K562 (cell line): ENCODE measurements around the gene SOS2. TPM values are rescaled to one million over a fixed set of nuclear protein-coding genes. Genes with fewer than 3 reads are reported as not detected.
A peak's percentile ranks its signal among the peaks of the same experiment; 100 is the strongest.

Source experiments
- ATAC-seq: fragments of 200-7000 bp; cut with Tn5 transposase; 3 replicates; pipeline ENCODE4 v1.9.1; 2020; ENCODE audit warnings: moderate library complexity
- Bru-seq: library from RNA; stranded (reverse); fragments of 400-500 nt; gene quantifications from one replicate; lab custom pipeline; 2021; lab: Mats Ljungman, UMichigan
- BruChase-seq, 2 experiments: library from RNA; stranded (reverse); fragments of 400-500 nt; gene quantifications; one replicate each; lab custom pipeline; 2021; lab: Mats Ljungman, UMichigan
- BruUV-seq: library from RNA; stranded (reverse); fragments of 400-500 nt; replicated peaks from 2 replicates; lab custom pipeline; 2021; lab: Mats Ljungman, UMichigan
- CTCF ChIA-PET: fragments of 300-600 bp; formaldehyde crosslinking; extraction: SDS; loops from one replicate; lab custom pipeline; 2021; ENCODE audit warnings: low intra/inter-chr PET ratio; lab: Yijun Ruan, JAX
- POLR2A ChIA-PET: fragments of 300-600, 350-650 bp; sonication (Branson Sonifier 250); formaldehyde crosslinking; extraction: SDS; loops from one replicate; lab custom pipeline; 2021; ENCODE audit warnings: antibody characterized with exemption, inconsistent platforms; lab: Yijun Ruan, JAX
- DNase-seq, 4 experiments: peaks; one replicate each; pipeline versions ENCODE4 v3.0.0 to v3.0.0-alpha.2; 2011 to 2018; ENCODE audit warnings: low spot score in 3 of 4, mixed read lengths in 3 of 4; ENCODE audit errors: extremely low read depth in 1 of 4
- FAIRE-seq: peaks from 2 replicates; lab custom pipeline; 2011; peaks lifted over from hg19 to GRCh38; lab: Jason Lieb, UNC
- H2AFZ ChIP-seq: 2 replicates; pipeline ENCODE4 v1.6.0; 2011; ENCODE audit warnings: low read depth, low read length, control low read depth, inconsistent platforms
- H3K27ac ChIP-seq: fragments of 200-600 bp; 3 replicates; pipeline ENCODE4 v1.8.0; 2011; ENCODE audit warnings: low read depth, mild to moderate bottlenecking, control low read depth, inconsistent platforms, low read length, moderate library complexity, mixed read lengths; ENCODE audit errors: extremely low read depth
- H3K27me3 ChIP-seq, 2 experiments: fragments of 300-600 bp in 1 of 2; 2 replicates in 1 of 2; 3 replicates in 1 of 2; pipeline versions ENCODE4 v1.6.0 to v1.8.0; 2011; ENCODE audit warnings: inconsistent platforms in 2 of 2, low read length in 2 of 2, mild to moderate bottlenecking in 1 of 2, mixed read lengths in 1 of 2, moderate library complexity in 1 of 2; ENCODE audit not compliant: control insufficient read depth in 2 of 2, insufficient read depth in 2 of 2
- H3K36me3 ChIP-seq: fragments of 300-600 bp; 3 replicates; pipeline ENCODE4 v1.8.0; 2011; ENCODE audit warnings: mild to moderate bottlenecking, low read length, inconsistent platforms; ENCODE audit not compliant: control insufficient read depth, insufficient read depth
- H3K4me1 ChIP-seq, 2 experiments: fragments of 200-600 bp in 1 of 2; replicated peaks in 1 of 2; 2 replicates in 1 of 2; 3 replicates in 1 of 2; pipeline versions ENCODE4 v1.5.1 to v1.8.0; 2011; ENCODE audit warnings: inconsistent platforms in 2 of 2, low read length in 2 of 2, mild to moderate bottlenecking in 1 of 2, mixed read lengths in 1 of 2, moderate library complexity in 1 of 2; ENCODE audit not compliant: control insufficient read depth in 2 of 2, insufficient read depth in 2 of 2
- H3K4me2 ChIP-seq: 2 replicates; pipeline ENCODE4 v1.6.1; 2011; ENCODE audit warnings: low read length, control low read depth, inconsistent platforms, mixed read lengths; ENCODE audit not compliant: insufficient read depth
- H3K4me3 ChIP-seq: fragments of 200-600 bp; sonication (generic), shearing (Covaris generic); 2 replicates; pipeline ENCODE4 v1.5.1; 2016; ENCODE audit warnings: control low read depth, inconsistent platforms
- H3K79me2 ChIP-seq: fragments of 200-600 bp; 3 replicates; pipeline ENCODE4 v1.8.0; 2011; ENCODE audit warnings: low read length, inconsistent platforms; ENCODE audit not compliant: control insufficient read depth, insufficient read depth
- H3K9ac ChIP-seq, 2 experiments: 2 replicates each; pipeline versions ENCODE4 v1.6.0 to v1.6.1; 2011; ENCODE audit warnings: low read depth in 2 of 2, low read length in 2 of 2, control low read depth in 1 of 2, inconsistent platforms in 1 of 2, mild to moderate bottlenecking in 1 of 2, mixed read lengths in 1 of 2; ENCODE audit not compliant: insufficient read depth in 1 of 2
- H3K9me1 ChIP-seq: one replicate; pipeline ENCODE4 v1.6.0; 2011; ENCODE audit warnings: inconsistent platforms, mild to moderate bottlenecking, low read length, moderate library complexity; ENCODE audit not compliant: control insufficient read depth, insufficient read depth
- H3K9me3 ChIP-seq: replicated peaks from 2 replicates; pipeline ENCODE4 v1.5.1; 2011; ENCODE audit warnings: low read depth, low read length, inconsistent platforms; ENCODE audit not compliant: control insufficient read depth, insufficient read depth
- H4K20me1 ChIP-seq: replicated peaks from 2 replicates; pipeline ENCODE4 v1.6.1; 2011; ENCODE audit warnings: low read length, inconsistent platforms, mixed read lengths; ENCODE audit not compliant: control insufficient read depth, insufficient read depth
- BACH1 ChIP-seq: fragments of 200-800 bp; sonication (Bioruptor generic); IDR thresholded peaks from 2 replicates; pipeline ENCODE4 v1.6.1; 2016; ENCODE audit warnings: missing genetic modification characterization, missing compliant biosample characterization
- C11orf30 ChIP-seq: fragments of 450-650 bp; IDR thresholded peaks from 2 replicates; pipeline ENCODE4 v1.6.1; 2016; ENCODE audit warnings: low read depth, mild to moderate bottlenecking
- CCNT2 ChIP-seq: IDR thresholded peaks from 2 replicates; pipeline ENCODE4 v1.6.1; 2011; ENCODE audit warnings: borderline replicate concordance, low read depth, mild to moderate bottlenecking, moderate library complexity, mixed read lengths, low read length; ENCODE audit not compliant: insufficient read length; ENCODE audit errors: extremely low read depth
- CXXC5 ChIP-seq: fragments of 250-450 bp; sonication (Bioruptor Pico); IDR thresholded peaks from 2 replicates; pipeline ENCODE4 v1.8.0; 2022; ENCODE audit warnings: inconsistent platforms, mild to moderate bottlenecking, moderate library complexity
- FOXP1 ChIP-seq: sonication (generic); formaldehyde crosslinking; IDR thresholded peaks from 2 replicates; pipeline ENCODE4 v1.8.0; 2022; ENCODE audit warnings: mild to moderate bottlenecking, missing genetic modification reagents
- NELFE ChIP-seq: IDR thresholded peaks from 2 replicates; pipeline ENCODE4 v1.6.1; 2011; ENCODE audit warnings: mild to moderate bottlenecking; ENCODE audit not compliant: insufficient read depth, insufficient read length
- NFXL1 ChIP-seq: fragments of 450-650 bp; formaldehyde crosslinking; IDR thresholded peaks from 2 replicates; pipeline ENCODE4 v1.4.0; 2021; ENCODE audit warnings: mild to moderate bottlenecking
- POLR2AphosphoS5 ChIP-seq: IDR thresholded peaks from 2 replicates; pipeline ENCODE4 v1.6.1; 2011; ENCODE audit warnings: mild to moderate bottlenecking, low read depth, low read length, moderate library complexity; ENCODE audit not compliant: control insufficient read depth, insufficient read depth
- SUPT5H ChIP-seq: fragments of 450-650 bp; IDR thresholded peaks from 2 replicates; pipeline ENCODE4 v1.6.1; 2016
- TEAD1 ChIP-seq, 2 experiments: fragments of 450-650 bp in 1 of 2; sonication (generic) in 1 of 2; formaldehyde crosslinking; IDR thresholded peaks; 2 replicates each; pipeline versions ENCODE4 v1.4.0 to v1.8.0; 2020 to 2022; ENCODE audit warnings: mild to moderate bottlenecking in 2 of 2, missing genetic modification reagents in 1 of 2
- U2AF1 ChIP-seq: fragments of 200-400 bp; formaldehyde crosslinking; optimal IDR thresholded peaks from 2 replicates; pipeline ENCODE3; 2017; ENCODE audit warnings: mild to moderate bottlenecking, low read depth, low read length, moderate library complexity
- ZKSCAN3 ChIP-seq: fragments of 250-450 bp; sonication (Bioruptor Pico); IDR thresholded peaks from 2 replicates; pipeline ENCODE4 v1.4.0; 2020
- WGBS: fragments of 100-300 bp; shearing (Covaris generic); methylation state at CpG from one replicate; pipeline ENCODE4 v1.1.6; 2016; ENCODE audit warnings: low coverage, mixed read lengths; ENCODE audit not compliant: insufficient coverage; ENCODE audit errors: missing lambda C conversion rate; 5-methylcytosine and 5-hydroxymethylcytosine counted together
- in situ Hi-C: fragments of 300-500 bp; cut with MboI; formaldehyde crosslinking; loops from 4 replicates; pipeline ENCODE4 v1.15.0; 2018; ENCODE audit warnings: inconsistent platforms, mixed read lengths
- intact Hi-C: fragments of 100-400 bp; cut with micrococcal nuclease; formaldehyde crosslinking; loops from 2 replicates; pipeline ENCODE4 v1.14.2; 2022
- long read RNA-seq, 3 experiments: library from polyadenylated mRNA in 2 of 3; library from RNA in 1 of 3; unstranded in 2 of 3; stranded (forward) in 1 of 3; transcript quantifications; one replicate each; pipeline ENCODE4 v2.0.0, GENCODE V29; 2019 to 2022
- polyA minus RNA-seq, 3 experiments: library from RNA; depleted of rRNA, polyadenylated mRNA; stranded (reverse); fragments of >200 nt; gene quantifications; 2 replicates each; pipeline ENCODE4 v1.2.3, GENCODE V29; 2011
- polyA plus RNA-seq, 8 experiments: library from polyadenylated mRNA; depleted of rRNA in 4 of 8; stranded (reverse) in 5 of 8; unstranded in 3 of 8; fragments of >200 nt; fragmentation: Nextera tagmentation in 2 of 8; fragmentation: Illumina TruSeq in 1 of 8; extraction: Ambion mirVana in 2 of 8; extraction: Trizol in 1 of 8; gene quantifications; 2 replicates each; pipeline versions ENCODE4 v1.2.1 to v1.2.3, GENCODE V29; 2011 to 2014; ENCODE audit warnings: inconsistent platforms in 1 of 8, missing spikeins in 1 of 8
- total RNA-seq, 7 experiments: library from RNA; depleted of rRNA in 6 of 7; stranded (reverse); fragments of >200 nt in 6 of 7; fragmentation: Illumina TruSeq in 2 of 7; extraction: Trizol in 2 of 7; gene quantifications; 2 replicates each; pipeline versions ENCODE4 v1.2.1 to v1.2.3, GENCODE V29; 2011 to 2021; ENCODE audit warnings: low replicate concordance in 1 of 7
- TF ChIP-seq, protein P1 (sequence below): fragments of 450-650 bp; formaldehyde crosslinking; IDR thresholded peaks from 2 replicates; pipeline ENCODE4 v1.4.0; 2020; ENCODE audit warnings: mild to moderate bottlenecking, moderate library complexity
- TF ChIP-seq, protein P2 (sequence below): sonication (generic); formaldehyde crosslinking; IDR thresholded peaks from 2 replicates; pipeline ENCODE4 v1.8.0; 2022; ENCODE audit warnings: mild to moderate bottlenecking, low read depth, missing genetic modification reagents

Gene SOS2
- 19.6 and 36.2 TPM in 2 replicates for total RNA-seq (2011; cell fraction: chromatin; rRNA removed; ENCODE audit: low replicate concordance)
- 7.0 and 7.6 TPM in 2 replicates for total RNA-seq (2011; cell fraction: nucleolus; rRNA removed)
- 13.4 and 20.1 TPM in 2 replicates for total RNA-seq (2011; cell fraction: nucleoplasm; rRNA removed)
- total RNA-seq (2014; rRNA removed), result 4.5 and 5.8 TPM in 2 replicates
- total RNA-seq (2014; rRNA removed; fragmentation: Illumina TruSeq; extraction: Trizol), result 13.1 and 14.4 TPM in 2 replicates
- total RNA-seq (2015; rRNA removed; fragmentation: Illumina TruSeq; extraction: Trizol), result 11.5 and 12.1 TPM in 2 replicates
- 9.6 and 10.5 TPM in 2 replicates for total RNA-seq (2021)
- polyA plus RNA-seq (2011; rRNA removed), result 10.3 and 11.0 TPM in 2 replicates
- 2.7 and 4.5 TPM in 2 replicates for polyA plus RNA-seq (2011; cell fraction: cytosol; rRNA removed)
- 7.8 and 9.7 TPM in 2 replicates for polyA plus RNA-seq (2011; cell fraction: nucleus; rRNA removed)
- polyA plus RNA-seq (2012), result 6.1 and 12.0 TPM in 2 replicates
- 9.5 and 11.4 TPM in 2 replicates for polyA plus RNA-seq (2014; fragmentation: Illumina TruSeq; extraction: Trizol)
- 1 to 10 TPM; 2.2 to 3.0 TPM for polyA plus RNA-seq (2014; fragmentation: Nextera tagmentation; extraction: Ambion mirVana)
- 5.6 and 6.6 TPM in 2 replicates for polyA plus RNA-seq (2014; rRNA removed)
- 18.9 and 25.4 TPM in 2 replicates for polyA minus RNA-seq (2011; rRNA and poly(A)+ RNA removed)
- polyA minus RNA-seq (2011; cell fraction: cytosol; rRNA and poly(A)+ RNA removed), result 6.1 and 6.5 TPM in 2 replicates
- polyA minus RNA-seq (2011; cell fraction: nucleus; rRNA and poly(A)+ RNA removed), result 8.8 and 23.4 TPM in 2 replicates
- Bru-seq, nascent RNA, result percentile 64 among the genes with signal in this experiment
- BruChase-seq, experiment 1, labeled RNA remaining after a 2-hour chase, result percentile 76 among the genes with signal in this experiment
- BruChase-seq, experiment 2, labeled RNA remaining after a 6-hour chase, result percentile 75 among the genes with signal in this experiment
- long read RNA-seq, experiment 1, full-length matches to known transcripts, result 4 of 24 reads
- long read RNA-seq, experiment 1, partial matches to known transcripts, result 12 of 24 reads
- long read RNA-seq, experiment 1, other reads (novel, unspliced or antisense), result 8 of 24 reads
- long read RNA-seq, experiment 2, partial matches to known transcripts, result 1 of 3 reads
- long read RNA-seq, experiment 2, other reads (novel, unspliced or antisense), result 2 of 3 reads
- long read RNA-seq, experiment 3, partial matches to known transcripts, result 1 of 3 reads
- long read RNA-seq, experiment 3, other reads (novel, unspliced or antisense), result 2 of 3 reads

DNA sequence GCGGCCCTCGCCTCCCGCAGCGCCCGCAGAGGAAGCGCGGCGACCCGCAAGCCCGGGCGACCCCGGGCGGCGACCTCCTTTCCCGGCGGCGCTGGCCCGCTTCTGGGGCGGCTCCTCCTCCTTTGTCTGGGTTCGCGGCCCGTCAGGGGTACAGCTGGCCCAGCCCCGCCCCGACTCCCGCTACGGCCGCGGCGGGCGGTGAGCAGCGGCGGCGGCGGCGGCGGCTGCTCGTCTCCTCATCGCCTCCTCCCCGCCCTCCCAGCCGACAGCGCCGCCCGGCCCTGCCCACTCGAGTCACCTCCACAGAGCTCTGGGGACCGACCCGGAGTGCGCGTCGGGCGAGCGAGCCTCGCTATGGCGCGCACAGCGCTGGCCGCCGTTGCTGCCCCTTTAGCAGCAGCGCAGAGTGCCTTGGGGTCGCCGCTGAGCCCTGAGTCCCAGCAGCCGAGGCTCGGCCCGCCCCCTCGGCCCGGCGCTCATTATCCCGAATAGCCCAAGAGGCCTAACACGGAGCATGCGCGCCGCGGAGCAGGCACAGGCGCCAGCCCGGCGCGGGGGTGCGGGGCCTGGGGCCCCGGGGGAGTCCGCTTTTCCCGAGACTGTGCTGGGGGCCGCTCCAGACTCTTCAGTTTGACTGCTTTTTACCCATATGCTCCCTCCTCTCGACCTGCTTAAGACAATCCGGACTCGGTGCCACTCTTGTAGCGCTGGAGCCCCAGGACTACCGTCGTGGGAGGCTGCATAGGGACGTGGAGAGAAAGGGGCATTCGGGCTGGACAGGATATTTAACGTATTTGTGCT is at the start of gene SOS2:
SOS2 (minus strand) TSS at position 104 of the 801 bp plus-strand sequence. CDS start 295 bp downstream, outside the sequence.
- ATAC-seq (peak; percentile 93), DNase-seq (peak; percentile 76 to 88 (median 80)), FAIRE-seq (no peak)
- H3K4me2 ChIP-seq, result peak within 1 kb of the TSS; percentile 87
- intact Hi-C loops (loop anchor here (10.0 kb wide), 2 partner anchors 117 to 367 kb away; partner anchors contain the start of gene VCPKMT), in situ Hi-C loops (no loop called here)
- no peaks in the 10 kb centered on the region for H3K9me3 ChIP-seq
- peak within 1 kb of the TSS; percentile 94 for H2AFZ ChIP-seq
- BruUV-seq, result no TSS peak
- peak within 1 kb of the TSS; percentile 75 for H3K27ac ChIP-seq
- 0 out of 3 replicates have a peak, but pooled peaks cover 4% of the 10 kb centered on the region for H3K36me3 ChIP-seq
- no peaks in the 10 kb centered on the region for H4K20me1 ChIP-seq
- H3K27me3 ChIP-seq, result no peaks in the 10 kb centered on the region
- ChIA-PET CTCF (no interaction called here), POLR2A (interaction anchor here (0.9 to 1.3 kb wide), 4 partner anchors 10 to 544 kb away, joined by 3 to 8 read pairs (median 4); no protein-coding TSS in a partner anchor)
- peaks cover 43% of the 10 kb centered on the region for H3K79me2 ChIP-seq
- H3K9me1 ChIP-seq, result no peaks in the 10 kb centered on the region
- under 1% methylated on average over 33 of the region's 90 CpGs for WGBS
- peak within 1 kb of the TSS; percentile 83 for H3K4me3 ChIP-seq
- H3K4me1 ChIP-seq, result peaks cover 6 to 11% of the 10 kb centered on the region in 2 experiments; a peak in 4 of 5 replicates
- peak within 1 kb of the TSS; percentile 85 to 95 for H3K9ac ChIP-seq
- TF ChIP-seq U2AF1 (peak; percentile 40), NELFE (no peak), NFXL1 (CRISPR knock-in tag) (no peak), TEAD1 (CRISPR knock-in tag; IDR thresholded peaks at IDR 0.05) (peak in 1 of 2 experiments; percentile 78; a peak in 1 of 4 replicates), SUPT5H (peak; percentile 71), POLR2AphosphoS5 (peak; percentile 15), ZKSCAN3 (CRISPR knock-in tag) (no peak), FOXP1 (CRISPR knock-in tag) (peak; percentile 48; the same call in 1 of the 2 replicates), BACH1 (tag) (no peak), C11orf30 (no peak), CCNT2 (peak; percentile 68), CXXC5 (CRISPR knock-in tag) (peak; percentile 66)
- TF ChIP-seq, protein P1, sequence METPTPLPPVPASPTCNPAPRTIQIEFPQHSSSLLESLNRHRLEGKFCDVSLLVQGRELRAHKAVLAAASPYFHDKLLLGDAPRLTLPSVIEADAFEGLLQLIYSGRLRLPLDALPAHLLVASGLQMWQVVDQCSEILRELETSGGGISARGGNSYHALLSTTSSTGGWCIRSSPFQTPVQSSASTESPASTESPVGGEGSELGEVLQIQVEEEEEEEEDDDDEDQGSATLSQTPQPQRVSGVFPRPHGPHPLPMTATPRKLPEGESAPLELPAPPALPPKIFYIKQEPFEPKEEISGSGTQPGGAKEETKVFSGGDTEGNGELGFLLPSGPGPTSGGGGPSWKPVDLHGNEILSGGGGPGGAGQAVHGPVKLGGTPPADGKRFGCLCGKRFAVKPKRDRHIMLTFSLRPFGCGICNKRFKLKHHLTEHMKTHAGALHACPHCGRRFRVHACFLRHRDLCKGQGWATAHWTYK (CRISPR knock-in tag), result no peak
- TF ChIP-seq, protein P2, sequence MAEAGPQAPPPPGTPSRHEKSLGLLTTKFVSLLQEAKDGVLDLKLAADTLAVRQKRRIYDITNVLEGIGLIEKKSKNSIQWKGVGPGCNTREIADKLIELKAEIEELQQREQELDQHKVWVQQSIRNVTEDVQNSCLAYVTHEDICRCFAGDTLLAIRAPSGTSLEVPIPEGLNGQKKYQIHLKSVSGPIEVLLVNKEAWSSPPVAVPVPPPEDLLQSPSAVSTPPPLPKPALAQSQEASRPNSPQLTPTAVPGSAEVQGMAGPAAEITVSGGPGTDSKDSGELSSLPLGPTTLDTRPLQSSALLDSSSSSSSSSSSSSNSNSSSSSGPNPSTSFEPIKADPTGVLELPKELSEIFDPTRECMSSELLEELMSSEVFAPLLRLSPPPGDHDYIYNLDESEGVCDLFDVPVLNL (CRISPR knock-in tag), result no peak
